ENCODE measurements around the gene SLC25A18.
A peak's percentile ranks its signal among the peaks of the same experiment; 100 is the strongest.

- TF ChIP-seq POLR2A (IDR thresholded peaks at IDR 0.05) (peak; percentile 96), CTCF (IDR thresholded peaks at IDR 0.05) (peak in 1 of 3 donors; percentile 34), POLR2AphosphoS5 (IDR thresholded peaks at IDR 0.05) (peak; percentile 92 to 99 (median 98))
These were observed 75.3 kb downstream of the SLC25A18 start, which contains the start of gene BCL2L13 for GRCh38 chr22:17638432-17639246.
